Hematopoietic multipotent progenitor cell treated with erythropoietin and hydrocortisone succinate and interleukin-3 and kit ligand, for 17 days (in vitro differentiated cells): ENCODE data around the gene HSD17B7.
"Not testable (repeated sequence)": the region's sequence is repeated elsewhere in the genome, so short reads cannot be mapped to it uniquely, and the experiment has no call there.

ENCODE experiments used
- DNase-seq: peaks from one replicate; pipeline ENCODE4 v3.0.0-alpha.2; 2015; ENCODE audit warnings: low spot score

Gene HSD17B7, protein sequence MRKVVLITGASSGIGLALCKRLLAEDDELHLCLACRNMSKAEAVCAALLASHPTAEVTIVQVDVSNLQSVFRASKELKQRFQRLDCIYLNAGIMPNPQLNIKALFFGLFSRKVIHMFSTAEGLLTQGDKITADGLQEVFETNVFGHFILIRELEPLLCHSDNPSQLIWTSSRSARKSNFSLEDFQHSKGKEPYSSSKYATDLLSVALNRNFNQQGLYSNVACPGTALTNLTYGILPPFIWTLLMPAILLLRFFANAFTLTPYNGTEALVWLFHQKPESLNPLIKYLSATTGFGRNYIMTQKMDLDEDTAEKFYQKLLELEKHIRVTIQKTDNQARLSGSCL

DNA sequence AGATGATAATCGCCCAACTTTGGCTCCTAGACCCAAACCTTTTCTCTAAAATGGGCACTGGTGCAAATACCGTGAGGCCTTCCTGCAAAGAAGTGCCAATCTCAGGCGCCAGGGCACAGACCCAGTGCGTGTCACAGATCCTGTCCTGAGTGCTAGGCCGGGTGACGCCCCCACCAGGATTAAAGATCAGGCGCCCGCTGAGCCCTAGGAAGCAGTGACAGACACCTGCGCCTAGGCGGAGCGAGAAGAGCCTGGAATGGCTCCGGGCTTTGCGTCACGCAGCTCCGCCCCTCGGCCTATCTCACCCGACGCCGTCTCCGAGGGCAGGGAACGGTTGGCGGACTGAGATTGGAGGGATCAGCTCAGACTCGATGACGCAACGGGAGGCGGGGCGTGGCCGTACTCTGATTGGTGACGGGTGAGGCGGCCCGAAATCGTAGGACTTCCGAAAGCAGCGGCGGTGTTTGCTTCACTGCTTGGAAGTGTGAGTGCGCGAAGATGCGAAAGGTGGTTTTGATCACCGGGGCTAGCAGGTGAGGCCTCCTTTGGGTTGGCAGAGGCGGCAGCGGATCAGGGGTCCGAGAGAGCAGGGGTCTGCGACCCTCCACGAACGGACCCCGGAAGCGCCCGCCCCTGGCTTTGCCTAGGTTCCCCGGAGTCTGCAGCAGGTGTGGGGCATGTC, at the start of gene HSD17B7:
Gene HSD17B7 (plus strand): TSS at position 400 of the 682 bp plus-strand sequence. CDS start 99 bp downstream, at position 499.
- peak; percentile 80 for DNase-seq

- no peak for DNase-seq
These were observed 49.7 kb upstream of the HSD17B7 start for GRCh38 chr1:162740755-162741154.

DNA sequence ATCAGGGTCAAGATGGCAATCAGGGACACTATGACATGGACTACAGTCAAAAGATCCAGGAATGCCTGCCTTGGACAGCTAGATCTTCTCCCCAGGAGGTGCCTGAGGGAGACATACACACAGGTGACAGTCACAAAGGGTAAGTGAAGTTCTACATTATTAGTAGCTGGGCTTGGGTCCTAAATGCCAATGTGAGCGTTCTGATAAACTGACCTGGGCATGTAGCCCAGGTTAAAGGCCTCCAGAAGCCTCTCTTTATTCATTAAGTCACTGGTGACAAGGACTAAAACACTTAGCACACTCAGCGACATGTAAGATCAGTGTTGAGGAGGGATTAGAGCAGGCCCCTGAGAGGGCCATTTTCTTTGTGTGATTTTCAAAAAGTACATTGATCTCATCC, 48.9 kb upstream of the HSD17B7 start:
- no peak for DNase-seq

DNA sequence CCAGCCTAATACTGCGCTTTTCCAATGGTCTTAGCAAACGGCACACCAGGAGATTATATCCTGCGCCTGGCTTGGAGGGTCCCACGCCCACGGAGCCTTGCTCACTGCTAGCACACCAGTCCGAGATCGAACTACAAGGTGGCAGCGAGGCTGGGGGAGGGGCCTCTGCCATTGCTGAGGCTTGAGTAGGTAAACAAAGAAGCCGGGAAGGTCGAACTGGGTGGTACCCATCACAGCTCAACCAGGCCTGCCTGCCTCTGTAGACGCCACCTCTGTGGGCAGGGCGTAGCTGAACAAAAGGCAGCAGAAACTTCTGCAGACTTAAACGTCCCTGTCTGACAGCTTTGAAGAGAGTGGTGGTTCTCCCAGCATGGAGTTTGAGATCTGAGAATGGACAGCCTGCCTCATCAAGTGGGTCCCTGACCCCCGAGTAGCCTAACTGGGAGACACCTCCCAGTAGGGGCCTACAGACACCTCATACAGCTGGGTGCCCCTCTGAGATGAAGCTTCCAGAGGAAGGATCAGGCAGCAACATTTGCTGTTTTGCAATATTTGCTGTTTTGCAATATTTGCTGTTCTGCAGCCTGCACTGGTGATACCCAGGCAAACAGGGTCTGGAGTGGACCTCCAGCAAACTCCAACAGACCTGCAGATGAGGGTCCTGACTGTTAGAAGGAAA, 44.1 kb upstream of the HSD17B7 start:
- DNase-seq = not testable (repeated sequence)

GRCh38 chr1:162753001-162753658, 37.4 kb upstream of the HSD17B7 start:
- DNase-seq = no peak

DNA sequence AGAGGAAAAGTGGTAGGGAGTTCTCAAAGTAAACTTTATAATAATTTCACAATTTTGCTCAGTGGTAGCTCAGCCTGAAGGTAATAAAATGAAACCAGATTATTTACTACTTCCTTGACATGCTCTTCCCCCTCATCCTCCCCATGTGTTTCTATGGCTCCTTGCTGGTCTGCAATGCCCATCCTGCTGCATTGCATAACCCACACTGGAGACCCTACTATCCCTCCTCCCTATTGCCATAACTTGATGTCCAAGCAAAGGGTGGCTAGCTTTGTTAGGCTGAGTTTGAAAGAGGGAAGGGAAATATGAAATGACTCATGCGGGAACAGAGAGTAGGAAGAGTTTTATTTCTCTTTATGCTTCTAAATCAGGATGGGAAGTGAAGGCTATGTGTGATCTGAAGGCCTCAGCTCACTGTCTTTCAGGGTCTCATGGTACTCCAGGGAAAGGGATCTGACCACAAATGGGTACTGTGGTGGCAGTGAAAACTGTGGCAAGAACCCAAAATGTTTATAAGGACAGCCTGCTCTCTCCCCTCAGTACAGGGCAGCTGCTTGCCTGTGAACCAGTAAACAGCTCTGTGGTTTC, 36.4 kb upstream of the HSD17B7 start:
- DNase-seq = no peak

DNA sequence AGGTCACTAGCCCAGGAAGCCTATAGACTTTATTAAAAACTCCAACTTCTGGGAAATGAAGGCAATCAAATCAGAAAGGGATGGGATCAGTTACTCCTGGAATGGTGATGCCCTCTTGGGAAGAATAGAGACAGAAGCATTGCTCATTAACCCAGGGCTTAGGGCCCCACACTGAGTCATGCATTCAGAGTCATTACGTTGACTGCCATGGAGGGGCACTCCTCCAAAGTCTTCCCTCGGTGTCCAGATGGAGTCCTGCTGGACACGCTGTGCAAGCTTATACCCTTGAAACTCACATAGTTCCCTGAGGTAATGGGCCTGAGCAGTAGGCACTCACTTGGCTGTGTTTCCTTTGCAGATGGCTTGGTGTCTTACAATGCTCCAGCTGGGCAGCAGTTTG, 35.2 kb upstream of the HSD17B7 start:
- no peak for DNase-seq

DNA sequence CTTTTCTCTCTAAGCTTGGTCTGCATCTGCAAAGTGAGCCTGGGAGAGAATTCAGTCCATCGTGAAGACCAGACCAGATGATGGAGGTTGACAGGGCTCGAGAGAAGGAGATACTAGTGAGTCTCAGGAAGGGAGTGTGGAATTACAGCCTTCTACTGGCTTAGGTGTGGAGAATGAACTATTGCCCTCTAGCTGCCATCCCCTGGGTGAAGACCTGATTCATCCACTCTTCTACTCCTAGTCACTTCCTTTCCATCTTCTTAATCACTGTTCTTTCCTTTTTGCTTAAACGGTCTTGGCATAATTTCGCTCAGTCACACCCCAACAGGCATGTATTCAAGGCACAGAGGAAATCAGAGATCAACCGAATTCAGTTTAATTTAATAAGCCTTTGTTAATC, 34.0 kb upstream of the HSD17B7 start:
- DNase-seq = no peak

DNA sequence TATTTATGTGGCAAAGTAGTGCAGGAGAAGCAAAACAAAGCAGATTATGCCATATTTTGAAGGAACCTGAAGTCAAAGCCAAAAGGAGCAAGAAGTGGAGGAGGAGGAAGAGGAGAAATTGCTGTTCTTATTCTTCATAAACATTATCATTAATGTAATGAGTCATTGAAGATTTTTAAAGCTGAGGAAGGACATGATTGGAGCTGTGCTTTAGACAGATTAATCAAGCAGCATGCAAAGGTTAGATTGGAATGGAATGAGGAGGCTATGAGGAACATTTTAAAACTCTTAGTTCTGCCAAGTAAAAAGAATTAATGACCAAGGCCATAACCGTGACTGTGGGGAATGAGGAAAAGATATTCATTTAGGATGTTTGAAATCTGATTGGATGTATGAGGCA, 33.0 kb upstream of the HSD17B7 start:
- no peak for DNase-seq

GRCh38 chr1:162765788-162766187, 24.7 kb upstream of the HSD17B7 start:
- no peak for DNase-seq

DNA sequence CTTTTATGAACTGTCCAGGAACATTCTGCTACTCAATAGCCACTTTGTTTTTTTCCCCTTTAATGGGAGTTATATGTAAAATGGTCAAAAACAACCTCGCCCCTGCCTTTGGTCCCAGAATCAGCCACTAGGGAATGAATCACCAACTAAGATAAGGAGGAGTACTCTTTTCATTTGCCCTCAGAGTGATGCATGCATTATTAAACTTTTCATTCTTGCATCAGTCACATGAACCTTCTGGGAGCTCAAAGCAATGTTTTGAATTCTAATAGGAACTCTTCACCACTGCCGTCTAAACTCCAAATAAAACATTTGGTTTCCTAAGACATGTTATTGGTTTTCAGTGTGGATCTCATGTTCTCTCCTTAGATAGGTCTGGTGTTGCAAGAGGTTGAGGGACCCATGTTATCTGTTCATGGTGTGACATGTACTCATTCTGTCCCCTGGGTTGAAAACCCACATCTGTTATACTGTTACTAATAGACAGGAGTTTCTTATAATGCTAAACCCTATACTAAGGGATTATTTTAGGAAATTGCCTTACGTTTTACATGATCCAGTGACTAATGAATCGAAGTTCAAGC, 17.8 kb upstream of the HSD17B7 start:
- DNase-seq = no peak

GRCh38 chr1:162774007-162774406, 16.5 kb upstream of the HSD17B7 start:
- no peak for DNase-seq

DNA sequence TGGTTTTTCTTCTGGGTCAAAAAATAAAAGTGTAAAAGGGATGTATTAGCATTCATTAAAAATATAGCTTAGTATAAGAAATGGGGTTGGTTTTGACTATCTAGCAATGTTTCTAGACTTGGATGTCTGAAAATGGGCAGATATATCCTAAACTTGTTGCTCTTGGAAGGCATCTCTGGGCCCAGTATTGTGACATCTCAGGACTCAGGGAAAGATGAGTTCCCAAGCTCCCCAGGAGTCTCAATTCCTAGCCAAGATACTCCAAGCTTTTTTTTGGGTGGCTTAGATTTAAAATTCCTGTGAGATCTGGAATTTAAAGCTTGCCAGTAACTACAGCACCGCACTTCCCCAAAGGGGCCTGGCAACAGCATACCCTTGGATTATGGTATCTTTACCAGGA, 11.5 kb upstream of the HSD17B7 start:
- DNase-seq = no peak

DNA sequence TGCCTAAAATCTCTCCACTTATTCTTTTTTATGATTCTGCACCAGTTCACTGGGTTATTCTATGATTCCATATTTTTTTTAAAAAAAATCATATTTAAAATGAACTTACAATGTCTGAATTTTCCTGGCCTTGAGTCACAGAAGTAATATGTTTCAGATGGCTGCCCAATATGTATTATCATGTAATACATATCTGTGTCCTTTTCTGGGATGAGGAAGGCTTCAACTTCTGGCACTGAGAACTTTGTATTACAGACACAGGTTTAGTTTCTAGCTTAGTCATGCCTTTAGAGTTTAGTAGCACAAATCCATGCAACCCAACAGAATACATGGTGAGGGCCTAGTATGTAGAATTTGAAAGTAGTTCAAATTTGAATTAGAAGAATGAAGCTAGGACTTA, 7.8 kb upstream of the HSD17B7 start:
- no peak for DNase-seq

GRCh38 chr1:162784926-162785325, 5.6 kb upstream of the HSD17B7 start:
- DNase-seq = not testable (repeated sequence)

DNA sequence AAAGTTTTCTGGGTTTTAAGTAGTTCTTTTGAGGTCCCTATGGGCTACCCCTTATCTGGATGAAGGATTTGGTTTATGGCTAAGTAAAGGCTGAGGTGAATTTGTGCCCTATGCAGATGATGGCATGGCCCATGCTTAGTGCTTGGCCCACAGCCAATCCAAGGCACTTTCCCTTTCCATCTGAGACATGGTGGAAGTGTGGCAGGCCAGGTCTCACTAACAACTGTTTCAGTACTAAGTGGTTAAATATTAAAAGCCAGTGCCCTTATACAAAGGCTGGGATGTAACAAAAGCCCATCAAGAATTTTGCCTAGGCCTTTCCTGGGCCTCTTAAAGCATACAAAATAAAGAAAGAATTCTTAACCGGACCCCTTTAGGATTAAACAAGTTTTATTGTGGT, 1.7 kb upstream of the HSD17B7 start:
- not testable (repeated sequence) for DNase-seq

- peak; percentile 41 for DNase-seq
These were observed 469 bp downstream of the HSD17B7 start for GRCh38 chr1:162790985-162791357.

GRCh38 chr1:162794284-162794683, 3.8 kb downstream of the HSD17B7 start:
- not testable (repeated sequence) for DNase-seq

DNA sequence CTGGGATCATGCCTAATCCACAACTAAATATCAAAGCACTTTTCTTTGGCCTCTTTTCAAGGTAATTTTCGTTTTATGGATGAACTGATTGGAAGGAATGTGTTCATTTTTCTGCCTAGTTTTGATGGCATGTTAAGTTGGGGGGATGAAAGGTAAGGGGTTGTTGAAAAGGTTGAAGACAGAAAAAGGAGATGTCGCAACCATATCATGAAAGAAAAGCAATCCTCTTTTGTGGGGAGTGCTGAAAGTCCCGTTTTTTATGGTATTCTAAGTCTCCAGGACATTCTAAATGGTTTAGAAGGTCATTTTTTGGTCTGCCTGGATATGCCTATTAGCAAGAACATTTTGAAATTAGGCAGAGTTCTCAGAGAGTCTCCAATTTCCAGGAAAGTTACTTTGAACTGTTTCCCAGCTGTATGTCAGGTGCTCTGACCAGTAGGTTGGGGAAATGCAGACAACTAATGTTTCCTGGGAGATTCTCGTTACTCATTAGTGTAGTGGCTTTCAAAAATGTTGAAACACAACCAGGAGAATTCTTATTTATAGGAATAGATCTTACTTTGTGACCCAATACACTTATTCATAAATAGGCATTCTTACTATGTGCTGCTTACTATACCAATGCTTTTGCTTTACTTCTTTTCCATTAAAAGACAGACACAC, 6.2 kb downstream of the HSD17B7 start:
- DNase-seq = not testable (repeated sequence)

GRCh38 chr1:162799995-162800830, 9.7 kb downstream of the HSD17B7 start:
- DNase-seq = peak; percentile 59
